ENCODE results near the gene CSRP1. TPM values are rescaled to one million over a fixed set of nuclear protein-coding genes. Genes with fewer than 3 reads are reported as not detected.
"Not testable (repeated sequence)": the region's sequence is repeated elsewhere in the genome, so short reads cannot be mapped to it uniquely, and the experiment has no call there.

Gene CSRP1
- total RNA-seq, 1 donor from 2014 or later = 6.2 TPM

DNA sequence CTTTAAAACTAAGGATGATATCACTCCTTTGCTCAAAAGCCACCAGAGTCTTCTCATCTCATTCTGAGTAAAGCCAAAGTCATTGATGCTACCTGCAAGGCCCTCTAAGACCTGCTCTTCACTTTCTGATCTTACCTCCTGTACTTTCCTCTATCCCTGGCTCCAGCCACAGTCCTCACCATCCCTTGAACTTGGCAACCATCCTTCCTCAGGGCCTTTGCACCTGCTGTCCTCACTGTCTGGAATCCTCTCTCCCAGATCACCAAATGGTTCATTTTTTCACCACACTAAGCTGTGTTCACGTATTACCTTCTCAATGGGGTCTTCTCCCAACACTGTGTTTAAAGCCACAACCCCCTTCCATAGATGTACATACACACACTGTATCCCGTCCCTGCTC lies 33.6 kb downstream of the CSRP1 start:
- TF ChIP-seq, protein P1, sequence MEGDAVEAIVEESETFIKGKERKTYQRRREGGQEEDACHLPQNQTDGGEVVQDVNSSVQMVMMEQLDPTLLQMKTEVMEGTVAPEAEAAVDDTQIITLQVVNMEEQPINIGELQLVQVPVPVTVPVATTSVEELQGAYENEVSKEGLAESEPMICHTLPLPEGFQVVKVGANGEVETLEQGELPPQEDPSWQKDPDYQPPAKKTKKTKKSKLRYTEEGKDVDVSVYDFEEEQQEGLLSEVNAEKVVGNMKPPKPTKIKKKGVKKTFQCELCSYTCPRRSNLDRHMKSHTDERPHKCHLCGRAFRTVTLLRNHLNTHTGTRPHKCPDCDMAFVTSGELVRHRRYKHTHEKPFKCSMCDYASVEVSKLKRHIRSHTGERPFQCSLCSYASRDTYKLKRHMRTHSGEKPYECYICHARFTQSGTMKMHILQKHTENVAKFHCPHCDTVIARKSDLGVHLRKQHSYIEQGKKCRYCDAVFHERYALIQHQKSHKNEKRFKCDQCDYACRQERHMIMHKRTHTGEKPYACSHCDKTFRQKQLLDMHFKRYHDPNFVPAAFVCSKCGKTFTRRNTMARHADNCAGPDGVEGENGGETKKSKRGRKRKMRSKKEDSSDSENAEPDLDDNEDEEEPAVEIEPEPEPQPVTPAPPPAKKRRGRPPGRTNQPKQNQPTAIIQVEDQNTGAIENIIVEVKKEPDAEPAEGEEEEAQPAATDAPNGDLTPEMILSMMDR (IDR thresholded peaks at IDR 0.05; ENCODE audit: partially characterized antibody, unreplicated experiment) = no peak
- DNase-seq = no peak
- peaks cover 19% of the 10 kb centered on the region for H3K27me3 Mint-ChIP-seq (ENCODE audit: unreplicated experiment)
- H3K4me1 Mint-ChIP-seq (ENCODE audit: low read depth, unreplicated experiment) = peaks cover 7% of the 10 kb centered on the region
- no peak overlapping the region for H3K4me3 Mint-ChIP-seq (ENCODE audit: unreplicated experiment)
- no peaks in the 10 kb centered on the region for H3K36me3 Mint-ChIP-seq (ENCODE audit: unreplicated experiment)
- H3K9me3 Mint-ChIP-seq (ENCODE audit: unreplicated experiment) = peaks cover 5% of the 10 kb centered on the region
- no peak overlapping the region for H3K27ac Mint-ChIP-seq (ENCODE audit: unreplicated experiment)

DNA sequence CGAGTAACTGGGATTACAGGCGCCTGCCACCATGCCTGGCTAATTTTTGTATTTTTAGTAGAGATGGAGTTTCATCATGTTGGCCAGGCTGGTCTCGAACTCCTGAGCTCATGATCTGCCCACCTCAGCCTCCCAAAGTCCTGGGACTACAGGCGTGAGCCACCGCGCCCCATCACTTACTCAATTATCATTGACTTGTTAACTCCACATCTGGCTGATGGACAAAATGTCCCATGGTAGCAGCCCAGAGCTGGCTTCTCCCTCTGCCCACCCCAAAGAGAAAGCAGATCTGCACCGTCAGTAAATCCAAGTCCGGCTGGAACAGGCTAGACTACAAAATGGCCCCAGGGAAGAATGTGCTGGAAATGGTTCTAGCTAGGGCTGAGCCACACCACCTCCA lies 34.6 kb downstream of the CSRP1 start:
- peaks cover 18% of the 10 kb centered on the region for H3K27me3 Mint-ChIP-seq (ENCODE audit: unreplicated experiment)
- H3K27ac Mint-ChIP-seq (ENCODE audit: unreplicated experiment); H3K9me3 Mint-ChIP-seq (ENCODE audit: unreplicated experiment); DNase-seq; H3K4me3 Mint-ChIP-seq (ENCODE audit: unreplicated experiment); H3K4me1 Mint-ChIP-seq (ENCODE audit: low read depth, unreplicated experiment); H3K36me3 Mint-ChIP-seq (ENCODE audit: unreplicated experiment): not testable (repeated sequence)

DNA sequence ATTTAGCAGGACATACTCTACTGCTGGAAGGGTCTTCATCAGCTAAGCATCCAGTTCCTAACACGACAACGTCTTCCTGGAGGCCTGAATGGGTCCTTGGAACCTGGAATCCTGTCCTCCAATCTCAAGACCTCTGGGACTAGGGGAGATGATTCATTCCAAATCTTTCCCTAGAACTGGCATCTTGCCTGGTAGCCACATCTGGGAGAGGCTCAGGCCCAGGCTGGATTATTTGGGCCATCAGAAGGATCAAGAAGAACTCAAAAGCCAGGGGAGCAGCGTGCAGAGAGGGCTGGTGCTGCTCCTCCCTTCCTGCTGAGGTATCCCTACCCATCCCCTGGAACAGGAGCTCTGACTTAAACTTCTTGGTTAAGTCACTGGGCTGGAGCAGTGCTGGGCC lies 35.2 kb downstream of the CSRP1 start:
- TF ChIP-seq, protein P1 (IDR thresholded peaks at IDR 0.05; ENCODE audit: partially characterized antibody, unreplicated experiment) = no peak
- Mint-ChIP-seq H3K36me3 (ENCODE audit: unreplicated experiment) (no peaks in the 10 kb centered on the region), H3K27ac (ENCODE audit: unreplicated experiment) (no peak overlapping the region), H3K4me1 (ENCODE audit: low read depth, unreplicated experiment) (peaks cover 8% of the 10 kb centered on the region), H3K4me3 (ENCODE audit: unreplicated experiment) (no peak overlapping the region), H3K27me3 (ENCODE audit: unreplicated experiment) (peaks cover 18% of the 10 kb centered on the region), H3K9me3 (ENCODE audit: unreplicated experiment) (peaks cover 7% of the 10 kb centered on the region)
- DNase-seq = no peak

DNA sequence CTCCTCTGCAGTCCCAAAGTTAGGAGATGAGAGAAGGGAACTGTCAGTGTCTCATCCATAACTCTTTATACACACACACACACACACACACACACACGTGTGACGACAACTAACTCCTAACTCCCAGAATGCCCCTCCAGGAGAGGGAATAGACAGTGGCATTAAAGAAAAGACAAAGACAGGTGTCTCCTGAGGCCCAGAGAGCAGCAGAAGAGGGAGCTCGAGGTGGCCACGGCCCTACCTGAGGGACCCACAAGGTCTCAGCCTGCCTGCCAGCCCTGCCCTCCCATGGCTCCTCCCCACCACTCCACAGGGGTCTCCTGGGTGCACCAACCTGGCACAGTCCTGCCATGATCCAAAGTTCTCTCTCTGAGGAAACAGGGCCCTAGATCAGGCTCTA lies 36.3 kb downstream of the CSRP1 start:
- Mint-ChIP-seq H3K4me3 (ENCODE audit: unreplicated experiment) (peak overlapping the region; percentile 74), H3K27me3 (ENCODE audit: unreplicated experiment) (peaks cover 16% of the 10 kb centered on the region)
- DNase-seq = no peak

DNA sequence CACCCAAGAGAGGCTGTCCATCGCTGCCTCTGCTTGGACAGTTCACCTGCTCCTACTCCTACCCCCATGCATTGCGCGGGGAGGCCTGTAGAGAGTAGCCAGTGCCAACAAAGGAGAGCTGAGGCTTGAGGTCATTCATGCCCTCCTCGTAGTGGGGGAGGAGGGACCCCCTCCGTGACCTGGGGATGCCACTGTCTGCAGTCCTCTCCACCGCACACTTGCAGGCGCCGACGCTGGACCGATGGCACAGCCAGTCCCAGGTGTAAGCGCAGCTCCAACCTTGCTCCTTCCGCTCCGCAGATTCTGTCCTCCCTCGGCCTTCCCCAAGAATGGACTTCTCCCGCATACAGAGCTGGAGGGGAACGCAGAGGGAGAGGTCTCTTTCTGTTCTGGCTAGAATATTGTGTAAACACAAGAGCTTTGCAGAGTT lies 37.3 kb downstream of the CSRP1 start:
- H3K36me3 Mint-ChIP-seq (ENCODE audit: unreplicated experiment) = no peaks in the 10 kb centered on the region
- peaks cover 7% of the 10 kb centered on the region for H3K9me3 Mint-ChIP-seq (ENCODE audit: unreplicated experiment)
- H3K27ac Mint-ChIP-seq (ENCODE audit: unreplicated experiment) = peak overlapping the region; percentile 85
- peaks cover 8% of the 10 kb centered on the region for H3K4me1 Mint-ChIP-seq (ENCODE audit: low read depth, unreplicated experiment)
- TF ChIP-seq, protein P1 (IDR thresholded peaks at IDR 0.05; ENCODE audit: partially characterized antibody, unreplicated experiment) = no peak
- H3K27me3 Mint-ChIP-seq (ENCODE audit: unreplicated experiment) = peaks cover 16% of the 10 kb centered on the region
- H3K4me3 Mint-ChIP-seq (ENCODE audit: unreplicated experiment) = peak overlapping the region; percentile 78
- DNase-seq = no peak

More for the DNA sequence above, 36.3 kb downstream of the CSRP1 start:
- H3K36me3 Mint-ChIP-seq (ENCODE audit: unreplicated experiment) = no peaks in the 10 kb centered on the region
- H3K4me1 Mint-ChIP-seq (ENCODE audit: low read depth, unreplicated experiment) = peaks cover 8% of the 10 kb centered on the region
- TF ChIP-seq, protein P1 (IDR thresholded peaks at IDR 0.05; ENCODE audit: partially characterized antibody, unreplicated experiment) = no peak
- no peak overlapping the region for H3K27ac Mint-ChIP-seq (ENCODE audit: unreplicated experiment)
- H3K9me3 Mint-ChIP-seq (ENCODE audit: unreplicated experiment) = peaks cover 7% of the 10 kb centered on the region

Measured in glutamatergic neuron (in vitro differentiated cells).